ENCODE data around the gene CAMK1D. TPM values are rescaled to one million over a fixed set of nuclear protein-coding genes. Genes with fewer than 3 reads are reported as not detected.
"Not testable (repeated sequence)": the region's sequence is repeated elsewhere in the genome, so short reads cannot be mapped to it uniquely, and the experiment has no call there.

The CAMK1D gene
- polyA plus RNA-seq, 1 donor: 8.4 TPM

- H3K4me3 ChIP-seq (ENCODE audit: low read length): no peak overlapping the region
- H3K27me3 ChIP-seq (ENCODE audit: control insufficient read depth, insufficient read depth, low read length): no peaks in the 10 kb centered on the region
- H3K4me1 ChIP-seq (ENCODE audit: control insufficient read depth, insufficient read depth, low read length): peaks cover 1% of the 10 kb centered on the region
- H3K36me3 ChIP-seq (ENCODE audit: control insufficient read depth, insufficient read depth, low read length): no peaks in the 10 kb centered on the region
- DNase-seq: no peak
- no peaks in the 10 kb centered on the region for H3K9me3 ChIP-seq (ENCODE audit: control insufficient read depth, low read depth, low read length)
- 100% methylated on average over 2 of the region's 3 CpGs for WGBS (ENCODE audit: insufficient coverage, low lambda C conversion rate)
- H3K27ac ChIP-seq (ENCODE audit: low read length): no peak overlapping the region
Observed at GRCh38 chr10:12801214-12802087, 452.1 kb downstream of the CAMK1D start.

GRCh38 chr10:12803776-12804175 is 454.4 kb downstream of the CAMK1D start:
- H3K27ac ChIP-seq (ENCODE audit: low read length): no peak overlapping the region
- peaks cover 3% of the 10 kb centered on the region for H3K4me1 ChIP-seq (ENCODE audit: control insufficient read depth, insufficient read depth, low read length)
- no peaks in the 10 kb centered on the region for H3K36me3 ChIP-seq (ENCODE audit: control insufficient read depth, insufficient read depth, low read length)
- no CpG with 5 or more reads among the region's 4 CpGs for WGBS (ENCODE audit: insufficient coverage, low lambda C conversion rate)
- DNase-seq: no peak
- no peaks in the 10 kb centered on the region for H3K27me3 ChIP-seq (ENCODE audit: control insufficient read depth, insufficient read depth, low read length)
- no peak overlapping the region for H3K4me3 ChIP-seq (ENCODE audit: low read length)
- no peaks in the 10 kb centered on the region for H3K9me3 ChIP-seq (ENCODE audit: control insufficient read depth, low read depth, low read length)

- Histone ChIP-seq H3K4me1 (ENCODE audit: control insufficient read depth, insufficient read depth, low read length) (peaks cover 3% of the 10 kb centered on the region), H3K4me3 (ENCODE audit: low read length) (no peak overlapping the region), H3K36me3 (ENCODE audit: control insufficient read depth, insufficient read depth, low read length) (no peaks in the 10 kb centered on the region), H3K9me3 (ENCODE audit: control insufficient read depth, low read depth, low read length) (no peaks in the 10 kb centered on the region), H3K27ac (ENCODE audit: low read length) (no peak overlapping the region), H3K27me3 (ENCODE audit: control insufficient read depth, insufficient read depth, low read length) (no peaks in the 10 kb centered on the region)
- DNase-seq: no peak
- no CpG with 5 or more reads among the region's 12 CpGs for WGBS (ENCODE audit: insufficient coverage, low lambda C conversion rate)
Observed at GRCh38 chr10:12806228-12807095, 457.1 kb downstream of the CAMK1D start.

GRCh38 chr10:12807096-12807755 is 457.9 kb downstream of the CAMK1D start:
- no peaks in the 10 kb centered on the region for H3K27me3 ChIP-seq (ENCODE audit: control insufficient read depth, insufficient read depth, low read length)
- no peak overlapping the region for H3K4me3 ChIP-seq (ENCODE audit: low read length)
- no peaks in the 10 kb centered on the region for H3K36me3 ChIP-seq (ENCODE audit: control insufficient read depth, insufficient read depth, low read length)
- no peak for DNase-seq
- WGBS (ENCODE audit: insufficient coverage, low lambda C conversion rate): no CpG with 5 or more reads among the region's 10 CpGs
- no peaks in the 10 kb centered on the region for H3K9me3 ChIP-seq (ENCODE audit: control insufficient read depth, low read depth, low read length)
- H3K4me1 ChIP-seq (ENCODE audit: control insufficient read depth, insufficient read depth, low read length): peaks cover 3% of the 10 kb centered on the region
- H3K27ac ChIP-seq (ENCODE audit: low read length): no peak overlapping the region

GRCh38 chr10:12808014-12808613 is 458.8 kb downstream of the CAMK1D start:
- H3K4me3 ChIP-seq (ENCODE audit: low read length): no peak overlapping the region
- H3K9me3 ChIP-seq (ENCODE audit: control insufficient read depth, low read depth, low read length): no peaks in the 10 kb centered on the region
- peak in 1 of 2 donors; percentile 21 for DNase-seq
- H3K27ac ChIP-seq (ENCODE audit: low read length): no peak overlapping the region
- no peaks in the 10 kb centered on the region for H3K36me3 ChIP-seq (ENCODE audit: control insufficient read depth, insufficient read depth, low read length)
- WGBS (ENCODE audit: insufficient coverage, low lambda C conversion rate): no CpG with 5 or more reads among the region's 11 CpGs
- H3K4me1 ChIP-seq (ENCODE audit: control insufficient read depth, insufficient read depth, low read length): peaks cover 3% of the 10 kb centered on the region
- H3K27me3 ChIP-seq (ENCODE audit: control insufficient read depth, insufficient read depth, low read length): no peaks in the 10 kb centered on the region

GRCh38 chr10:12810046-12810445 is 460.7 kb downstream of the CAMK1D start:
- no CpG with 5 or more reads among the region's 6 CpGs for WGBS (ENCODE audit: insufficient coverage, low lambda C conversion rate)
- not testable (repeated sequence) for DNase-seq

GRCh38 chr10:12811826-12812225 is 462.5 kb downstream of the CAMK1D start:
- peaks cover 14% of the 10 kb centered on the region for H3K36me3 ChIP-seq (ENCODE audit: control insufficient read depth, insufficient read depth, low read length)
- no peaks in the 10 kb centered on the region for H3K27me3 ChIP-seq (ENCODE audit: control insufficient read depth, insufficient read depth, low read length)
- H3K4me1 ChIP-seq (ENCODE audit: control insufficient read depth, insufficient read depth, low read length): no peaks in the 10 kb centered on the region
- DNase-seq: no peak
- H3K27ac ChIP-seq (ENCODE audit: low read length): no peak overlapping the region
- whole genome bisulfite sequencing (ENCODE audit: insufficient coverage, low lambda C conversion rate): no CpG with 5 or more reads among the region's 14 CpGs
- no peak overlapping the region for H3K4me3 ChIP-seq (ENCODE audit: low read length)
- H3K9me3 ChIP-seq (ENCODE audit: control insufficient read depth, low read depth, low read length): peaks cover 4% of the 10 kb centered on the region

More at GRCh38 chr10:12810046-12810445, 460.7 kb downstream of the CAMK1D start:
- not testable (repeated sequence) for H3K27ac ChIP-seq (ENCODE audit: low read length); H3K27me3 ChIP-seq (ENCODE audit: control insufficient read depth, insufficient read depth, low read length); H3K9me3 ChIP-seq (ENCODE audit: control insufficient read depth, low read depth, low read length); H3K4me1 ChIP-seq (ENCODE audit: control insufficient read depth, insufficient read depth, low read length); H3K4me3 ChIP-seq (ENCODE audit: low read length); H3K36me3 ChIP-seq (ENCODE audit: control insufficient read depth, insufficient read depth, low read length)

- DNase-seq: no peak
- Histone ChIP-seq H3K4me1 (ENCODE audit: control insufficient read depth, insufficient read depth, low read length) (no peaks in the 10 kb centered on the region), H3K27me3 (ENCODE audit: control insufficient read depth, insufficient read depth, low read length) (no peaks in the 10 kb centered on the region), H3K27ac (ENCODE audit: low read length) (no peak overlapping the region), H3K4me3 (ENCODE audit: low read length) (no peak overlapping the region), H3K36me3 (ENCODE audit: control insufficient read depth, insufficient read depth, low read length) (peaks cover 14% of the 10 kb centered on the region), H3K9me3 (ENCODE audit: control insufficient read depth, low read depth, low read length) (peaks cover 4% of the 10 kb centered on the region)
- WGBS (ENCODE audit: insufficient coverage, low lambda C conversion rate): 100% methylated on average over 1 of the region's 10 CpGs
Observed at GRCh38 chr10:12812571-12812970, 463.2 kb downstream of the CAMK1D start.

- Histone ChIP-seq H3K4me1 (ENCODE audit: control insufficient read depth, insufficient read depth, low read length) (no peaks in the 10 kb centered on the region), H3K36me3 (ENCODE audit: control insufficient read depth, insufficient read depth, low read length) (peaks cover 14% of the 10 kb centered on the region)
- no CpG with 5 or more reads among the region's 9 CpGs for WGBS (ENCODE audit: insufficient coverage, low lambda C conversion rate)
Observed at GRCh38 chr10:12814166-12814565, 464.8 kb downstream of the CAMK1D start.

GRCh38 chr10:12819071-12819470 is 469.7 kb downstream of the CAMK1D start:
- H3K9me3 ChIP-seq (ENCODE audit: control insufficient read depth, low read depth, low read length): peaks cover 3% of the 10 kb centered on the region
- H3K4me1 ChIP-seq (ENCODE audit: control insufficient read depth, insufficient read depth, low read length): no peaks in the 10 kb centered on the region
- WGBS (ENCODE audit: insufficient coverage, low lambda C conversion rate): 20% methylated on average over 1 of the region's 7 CpGs
- peaks cover 13% of the 10 kb centered on the region for H3K36me3 ChIP-seq (ENCODE audit: control insufficient read depth, insufficient read depth, low read length)
- H3K27ac ChIP-seq (ENCODE audit: low read length): no peak overlapping the region
- no peaks in the 10 kb centered on the region for H3K27me3 ChIP-seq (ENCODE audit: control insufficient read depth, insufficient read depth, low read length)
- no peak overlapping the region for H3K4me3 ChIP-seq (ENCODE audit: low read length)
- DNase-seq: no peak

More at GRCh38 chr10:12814166-12814565, 464.8 kb downstream of the CAMK1D start:
- Histone ChIP-seq H3K27me3 (ENCODE audit: control insufficient read depth, insufficient read depth, low read length) (no peaks in the 10 kb centered on the region), H3K27ac (ENCODE audit: low read length) (no peak overlapping the region), H3K9me3 (ENCODE audit: control insufficient read depth, low read depth, low read length) (peaks cover 4% of the 10 kb centered on the region), H3K4me3 (ENCODE audit: low read length) (no peak overlapping the region)
- DNase-seq: no peak

All from large intestine (tissue), 3 donors.